ENCODE data around the gene AAMP. TPM values are rescaled to one million over a fixed set of nuclear protein-coding genes. Genes with fewer than 3 reads are reported as not detected.

Gene AAMP
- total and polyA plus RNA-seq, 2 experiments from 2014 or later: 90.8 to 203 TPM

- Histone ChIP-seq H3K36me3 (ENCODE audit: insufficient read depth) (peaks cover 25% of the 10 kb centered on the region; the same call in 1 of the 2 replicates), H4K20me1 (replicated peaks; ENCODE audit: insufficient read depth) (peaks cover 85% of the 10 kb centered on the region), H3K4me1 (ENCODE audit: insufficient read depth) (peaks cover 28% of the 10 kb centered on the region), H3K4me2 (no peak overlapping the region), H3F3A (replicated peaks; ENCODE audit: low read depth) (no peaks in the 10 kb centered on the region; the same call in 1 of the 2 replicates), H2AFZ (no peak overlapping the region), H3K27me3 (ENCODE audit: insufficient read depth) (no peaks in the 10 kb centered on the region), H3K79me2 (replicated peaks; ENCODE audit: insufficient read depth) (peaks cover 99% of the 10 kb centered on the region), H3K27ac (ENCODE audit: low read depth) (no peak overlapping the region), H3K4me3 (no peak overlapping the region), H3K9me2 (ENCODE audit: insufficient read depth) (no peaks in the 10 kb centered on the region)
- H3K27ac Mint-ChIP-seq: no peak overlapping the region
- ATAC-seq (no peak), DNase-seq (ENCODE audit: low spot score) (no peak)
- H3K27me3 Mint-ChIP-seq (ENCODE audit: insufficient read depth, low read depth, poor library complexity): peaks cover 2% of the 10 kb centered on the region
- TF ChIP-seq JUNB (IDR thresholded peaks at IDR 0.05; ENCODE audit: unreplicated experiment) (no peak), ETS1 (IDR thresholded peaks at IDR 0.05) (no peak), POLR2AphosphoS5 (IDR thresholded peaks at IDR 0.05; ENCODE audit: low read depth) (no peak), ZNF462 (CRISPR knock-in tag; IDR thresholded peaks at IDR 0.05) (no peak), STAT1 (IDR thresholded peaks at IDR 0.05; ENCODE audit: unreplicated experiment) (no peak), ZNF114 (CRISPR knock-in tag; IDR thresholded peaks at IDR 0.05) (no peak), ZNF331 (CRISPR knock-in tag; IDR thresholded peaks at IDR 0.05; ENCODE audit: low read depth) (no peak), EZH2 (IDR thresholded peaks at IDR 0.05; ENCODE audit: low read depth, unreplicated experiment) (no peak), EZH2phosphoT487 (IDR thresholded peaks at IDR 0.05; ENCODE audit: unreplicated experiment) (no peak), NANOG (IDR thresholded peaks at IDR 0.05; ENCODE audit: borderline replicate concordance) (no peak), CREB1 (CRISPR knock-in tag; IDR thresholded peaks at IDR 0.05; ENCODE audit: low read depth) (no peak), REST (IDR thresholded peaks at IDR 0.05; ENCODE audit: unreplicated experiment) (no peak), CTCF (conservative IDR thresholded peaks at IDR 0.05; ENCODE audit: low read depth in 2 of 2) (no peak)
- H3K36me3 Mint-ChIP-seq (ENCODE audit: low read depth): peaks cover 53% of the 10 kb centered on the region
- no peak overlapping the region for H3K4me3 Mint-ChIP-seq
- H3K9me3 Mint-ChIP-seq: no peaks in the 10 kb centered on the region
- peaks cover 20% of the 10 kb centered on the region for H3K4me1 Mint-ChIP-seq
Measured at GRCh38 chr2:218223046-218223445, 46.9 kb downstream of the AAMP start.

All from GM23338 (cell line).